K562 (cell line): Measurements from ENCODE around the gene FLRT1. TPM values are rescaled to one million over a fixed set of nuclear protein-coding genes. Genes with fewer than 3 reads are reported as not detected.

Source experiments
- CBX5 ChIP-seq: IDR thresholded peaks from 2 replicates; pipeline ENCODE4 v1.6.1; 2014; ENCODE audit warnings: low read depth, borderline replicate concordance
- RERE ChIP-seq: sonication (generic); formaldehyde crosslinking; IDR thresholded peaks from 2 replicates; pipeline ENCODE4 v1.8.0; 2023; ENCODE audit warnings: missing genetic modification reagents, mild to moderate bottlenecking, borderline replicate concordance
- SMC3 ChIP-seq: conservative IDR thresholded peaks from 2 replicates; pipeline ENCODE4 v1.6.1; 2011; ENCODE audit warnings: low read depth, low read length, improper control_type of control experiment; ENCODE audit not compliant: insufficient read depth
- THRB ChIP-seq: fragments of 450-650 bp; formaldehyde crosslinking; conservative IDR thresholded peaks from 2 replicates; pipeline ENCODE4 v1.4.0; 2022; ENCODE audit warnings: mild to moderate bottlenecking, missing genetic modification characterization
- ZFP30 ChIP-seq: fragments of 250-450 bp; sonication (Bioruptor Pico); IDR thresholded peaks from 2 replicates; pipeline ENCODE4 v1.8.0; 2022; ENCODE audit warnings: moderate library complexity, mild to moderate bottlenecking, inconsistent platforms, borderline replicate concordance
- polyA plus RNA-seq, 8 experiments: library from polyadenylated mRNA; depleted of rRNA in 4 of 8; stranded (reverse) in 5 of 8; unstranded in 3 of 8; fragments of >200 nt; fragmentation: Nextera tagmentation in 2 of 8; fragmentation: Illumina TruSeq in 1 of 8; extraction: Ambion mirVana in 2 of 8; extraction: Trizol in 1 of 8; gene quantifications; 2 replicates each; pipeline versions ENCODE4 v1.2.1 to v1.2.3, GENCODE V29; 2011 to 2014; ENCODE audit warnings: inconsistent platforms in 1 of 8, missing spikeins in 1 of 8
- total RNA-seq, 7 experiments: library from RNA; depleted of rRNA in 6 of 7; stranded (reverse); fragments of >200 nt in 6 of 7; fragmentation: Illumina TruSeq in 2 of 7; extraction: Trizol in 2 of 7; gene quantifications; 2 replicates each; pipeline versions ENCODE4 v1.2.1 to v1.2.3, GENCODE V29; 2011 to 2021; ENCODE audit warnings: low replicate concordance in 1 of 7

FLRT1 gene
- total and polyA plus RNA-seq, 9 of the 15 experiments (the other 6 are each of a cell fraction or from before 2014, with no cell fraction given), result not detected

GRCh38 chr11:63996512-63996911 lies 39.2 kb upstream of the FLRT1 start (continued):
- TF ChIP-seq RERE (CRISPR knock-in tag) (no peak), CBX5 (no peak), THRB (CRISPR knock-in tag) (no peak), ZFP30 (no peak), SMC3 (no peak)
- TF ChIP-seq, all 486 proteins: peak for 0
